ENCODE measurements around the gene MAGEB16.

MAGEB16 gene
- total RNA-seq, result 0 reads per million in 4 donors

DNA sequence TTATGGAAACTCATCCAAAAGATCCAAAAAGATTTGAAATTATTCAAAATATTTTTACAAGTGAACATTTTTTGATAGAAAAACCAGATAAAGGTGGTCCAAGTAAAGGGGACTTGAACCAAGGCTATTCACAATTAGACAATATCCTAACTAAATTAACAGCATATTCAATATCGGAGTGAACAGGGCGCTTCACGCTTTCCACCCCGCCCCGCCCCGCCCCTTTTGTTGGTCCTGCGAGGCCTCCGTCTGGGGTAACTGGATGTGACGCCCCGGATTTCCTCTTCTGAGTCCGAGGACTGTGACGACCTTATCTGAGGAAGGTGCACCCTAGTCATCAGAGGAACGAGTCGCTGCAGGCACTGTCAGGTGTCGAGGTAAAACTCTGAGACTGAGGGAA, at the start of gene MAGEB16:
MAGEB16 (plus strand) TSS at position 301 of the 400 bp plus-strand sequence. CDS start 3,855 bp downstream, outside the sequence.
- no peak for DNase-seq

DNA sequence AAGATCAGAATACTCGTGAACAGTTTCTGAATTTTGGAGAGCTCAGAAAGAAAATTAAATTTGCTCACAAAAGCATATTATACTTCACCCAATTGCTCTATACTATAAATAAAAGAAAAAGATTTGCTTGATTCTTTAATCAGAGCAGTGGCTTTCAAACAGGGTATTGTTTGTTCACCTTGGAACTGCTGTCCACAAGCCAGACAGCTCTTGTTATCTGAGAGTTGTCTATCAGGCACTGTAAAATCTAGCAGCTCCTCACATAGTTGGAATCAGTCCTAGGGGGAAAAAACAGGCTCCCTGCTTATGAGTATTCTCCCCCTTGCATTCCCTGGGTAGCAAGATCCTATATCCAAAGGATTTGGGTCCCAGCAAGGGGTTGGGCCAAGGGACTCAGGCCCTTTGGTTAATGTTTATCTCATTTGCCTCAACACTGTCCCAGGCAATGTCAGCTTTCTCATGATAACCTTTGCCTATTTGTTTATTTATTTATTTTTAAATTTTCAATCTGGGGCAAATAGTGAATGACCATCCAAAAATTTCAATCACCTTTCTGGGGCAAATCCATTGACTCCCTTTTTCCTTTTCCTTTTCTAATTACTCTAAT, 24.1 kb upstream of the MAGEB16 start:
- no peak for DNase-seq

DNA sequence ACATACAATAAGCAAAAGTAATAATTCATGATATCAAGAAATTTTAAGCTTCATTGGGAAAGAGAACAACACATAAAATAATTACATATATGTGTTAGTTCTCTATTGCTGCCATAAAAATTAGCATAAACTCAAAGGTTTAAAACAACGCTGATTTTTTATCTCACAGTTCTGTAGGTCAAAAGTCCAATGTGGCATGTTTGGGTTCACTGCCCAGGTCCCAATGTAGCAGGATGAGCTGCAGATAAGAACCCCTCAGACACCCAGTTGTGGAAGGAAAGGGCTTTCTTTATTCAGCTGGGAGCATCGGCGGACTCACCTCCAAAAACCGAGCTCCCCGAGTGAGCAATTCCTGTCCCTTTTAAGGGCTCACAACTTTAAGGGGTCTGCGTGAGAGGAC, 13.1 kb upstream of the MAGEB16 start:
- DNase-seq, result no peak

DNA sequence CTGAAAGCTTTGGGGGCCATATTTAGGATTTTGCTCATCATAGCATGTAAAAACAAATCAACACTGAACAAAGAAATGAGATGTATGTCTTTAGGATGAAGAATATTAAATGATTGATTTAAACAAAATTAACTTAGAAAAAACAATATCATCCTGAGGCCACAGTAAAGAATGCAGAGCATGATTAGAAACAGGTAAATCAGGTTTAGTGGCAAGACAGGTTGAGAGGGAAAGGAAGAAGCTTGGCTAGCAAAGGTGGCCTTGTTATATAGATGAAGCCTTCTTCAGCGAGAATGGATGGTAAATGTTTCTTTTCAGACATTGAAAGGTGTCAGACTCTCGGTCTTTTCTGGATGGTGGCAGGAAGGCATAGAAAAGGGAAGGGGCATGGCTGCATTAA, 11.9 kb upstream of the MAGEB16 start:
- no peak for DNase-seq

DNA sequence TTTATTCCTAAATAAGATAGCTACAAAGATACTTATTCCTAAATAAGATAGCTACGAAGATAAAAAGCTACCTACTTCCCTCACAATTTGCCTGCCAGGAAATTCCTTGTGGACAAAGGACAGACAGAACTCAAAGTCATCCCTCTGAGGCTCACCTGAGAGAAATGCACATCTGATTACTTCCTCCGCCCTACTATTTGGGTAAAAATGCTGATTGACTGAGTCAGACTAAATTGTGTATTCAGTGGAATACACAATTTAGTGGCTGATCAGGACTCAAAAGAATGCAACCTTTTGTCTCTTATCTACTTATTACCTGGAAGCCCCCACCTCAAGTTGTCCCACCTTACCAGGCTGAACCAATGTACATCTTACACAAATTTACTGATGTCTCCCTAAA, 10.3 kb upstream of the MAGEB16 start:
- no peak for DNase-seq

DNA sequence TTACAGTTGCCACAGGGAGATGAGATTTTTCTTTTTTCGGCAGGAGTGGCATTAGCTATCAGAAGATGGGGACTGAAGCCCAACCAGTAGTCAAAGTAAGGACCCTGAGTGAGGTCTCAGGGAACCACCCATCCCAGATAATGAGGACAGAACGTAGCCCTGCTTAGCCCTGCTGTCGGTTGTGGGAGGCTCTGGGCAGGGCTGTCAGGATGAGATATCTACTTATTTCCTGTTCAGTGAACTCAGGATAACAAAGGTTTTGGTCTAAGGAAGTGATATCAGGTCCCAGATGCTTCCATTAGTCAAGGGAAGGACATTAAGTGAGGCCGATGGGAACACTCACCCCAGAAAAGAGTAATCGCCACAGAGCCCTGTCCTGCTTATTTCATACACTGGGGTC, 2.3 kb downstream of the MAGEB16 start:
- no peak for DNase-seq

DNA sequence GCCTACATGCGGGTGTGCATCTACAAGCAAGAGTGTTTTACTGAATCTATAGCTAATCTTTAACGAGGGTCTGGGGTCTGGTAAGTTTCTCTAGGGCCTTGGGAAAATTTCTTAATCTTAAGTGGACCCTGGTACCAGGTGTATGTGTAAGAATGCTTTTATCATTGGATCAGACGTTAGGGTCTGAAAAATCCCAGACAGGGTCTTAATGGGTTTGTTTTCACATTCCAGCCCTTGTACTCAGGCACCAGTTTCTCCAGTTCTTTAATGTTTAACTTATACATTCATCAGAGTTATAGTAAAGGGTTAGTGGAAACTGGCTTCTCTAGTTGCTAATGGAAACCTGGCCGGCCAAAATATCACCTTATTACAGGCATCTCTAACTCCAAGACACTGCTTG, 11.6 kb downstream of the MAGEB16 start:
- DNase-seq, result no peak

DNA sequence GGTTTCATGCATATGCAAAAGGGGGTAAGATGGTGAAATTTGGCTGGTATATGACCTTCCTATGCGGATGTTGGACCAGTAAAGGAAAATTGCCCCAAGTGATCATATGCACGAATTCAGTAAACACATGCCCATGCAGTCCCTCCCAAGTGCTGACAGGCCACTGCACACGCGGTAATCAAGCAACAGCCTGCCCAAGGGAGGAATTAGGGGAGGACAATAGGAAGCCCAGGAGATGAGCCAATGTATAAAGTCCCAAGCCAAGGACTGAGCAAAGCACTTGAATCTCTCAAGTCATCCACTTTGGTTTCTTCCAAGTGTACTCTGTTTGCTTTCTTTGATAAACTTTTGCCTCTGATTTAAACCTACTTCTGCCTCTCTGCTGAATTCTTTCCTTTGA, 21.1 kb downstream of the MAGEB16 start:
- DNase-seq, result no peak

DNA sequence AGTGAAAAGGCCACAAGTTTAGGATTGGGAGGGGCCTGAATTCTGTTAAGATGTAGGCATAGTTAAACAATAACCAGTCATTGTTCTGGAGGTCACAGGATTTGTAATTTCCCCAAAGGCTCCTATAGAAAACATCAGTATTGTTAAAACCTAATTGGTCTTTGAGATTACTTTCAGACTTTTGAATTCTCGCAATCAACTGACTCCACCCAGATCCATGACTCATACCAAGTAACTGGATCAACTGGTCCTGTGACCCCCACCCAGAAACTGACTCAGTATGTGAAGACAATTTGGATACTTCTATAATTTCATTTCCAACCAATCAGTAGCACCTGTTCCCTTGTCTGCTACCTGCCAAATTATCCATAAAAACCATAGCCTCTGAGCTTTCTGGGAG, 28.4 kb downstream of the MAGEB16 start:
- DNase-seq, result no peak

DNA sequence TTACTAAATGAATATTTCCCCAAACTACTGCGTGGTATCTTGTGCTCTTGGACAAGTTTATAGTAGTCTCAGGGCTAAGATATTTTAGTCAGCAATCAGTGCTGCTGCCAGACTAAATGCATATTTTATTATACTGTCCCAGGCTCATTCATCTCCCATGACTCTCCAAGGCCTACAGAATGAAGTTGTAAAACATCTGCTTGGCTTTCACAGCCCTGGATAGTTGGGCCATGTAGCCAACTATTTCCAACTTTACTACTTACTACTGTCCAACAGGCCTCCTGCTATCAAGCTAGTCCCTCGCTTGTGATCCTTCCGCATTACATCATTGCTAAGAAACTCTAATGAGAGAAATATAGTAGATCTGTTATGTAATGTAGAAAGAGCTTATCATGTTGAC, 31.4 kb downstream of the MAGEB16 start:
- no peak for DNase-seq

DNA sequence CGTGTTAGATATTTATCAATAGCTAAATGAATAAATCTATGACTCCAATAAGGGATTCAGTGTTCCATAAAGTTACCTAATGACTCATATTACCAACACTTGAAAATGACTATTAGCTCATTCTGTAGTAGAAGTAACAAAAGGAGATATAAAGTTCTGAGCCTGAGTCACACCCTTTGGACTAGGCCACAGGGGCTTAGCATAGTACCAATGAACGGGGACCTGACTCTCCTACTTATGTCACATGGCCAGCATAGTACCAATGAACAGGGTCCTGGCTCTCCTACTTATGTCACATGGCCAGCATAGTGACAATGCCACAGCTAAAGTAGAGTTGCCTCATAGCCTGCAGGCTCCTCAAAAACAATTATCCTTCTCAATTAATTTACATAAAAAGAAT, 43.7 kb downstream of the MAGEB16 start:
- no peak for DNase-seq

DNA sequence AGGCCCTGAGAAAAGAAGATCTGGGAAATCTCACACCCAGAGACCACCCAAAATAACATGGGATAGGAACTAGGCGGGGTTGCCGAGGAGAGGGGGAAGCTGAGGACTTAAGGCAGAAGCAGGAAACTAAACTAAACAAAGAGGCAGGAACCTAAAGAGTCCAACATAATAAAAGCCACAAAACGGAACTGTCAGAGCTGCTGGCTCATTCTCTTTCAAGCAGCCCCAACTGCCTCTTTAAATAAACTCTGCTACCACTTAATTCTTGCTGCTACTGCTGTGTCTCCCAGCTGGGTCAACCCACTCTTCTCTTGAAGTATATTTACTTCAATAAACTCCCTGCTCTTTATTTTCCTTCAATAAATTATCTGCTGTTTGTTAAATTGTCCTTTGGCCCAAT, 44.5 kb downstream of the MAGEB16 start:
- no peak for DNase-seq

DNA sequence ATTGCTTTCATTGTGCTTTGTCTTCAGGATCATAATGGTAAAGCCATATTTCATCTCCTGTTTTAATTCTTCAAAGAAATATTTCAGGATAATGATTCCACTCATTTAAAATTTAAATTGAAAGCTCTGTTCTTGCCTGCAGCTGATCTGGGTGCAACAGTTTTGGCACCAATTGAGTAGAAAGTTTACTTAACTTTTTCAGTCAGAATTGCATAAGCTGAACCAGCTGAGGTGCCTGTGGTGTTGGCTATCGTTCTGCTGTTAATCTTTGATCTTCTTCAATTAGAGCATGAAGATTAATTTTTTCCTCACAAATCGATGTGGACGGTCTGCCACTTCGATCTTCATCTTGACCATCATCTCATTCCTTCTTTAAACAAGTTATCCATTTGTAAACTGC, 49.6 kb downstream of the MAGEB16 start:
- no peak for DNase-seq
